GM08714 (cell line): Measurements from ENCODE around the gene FADS1.

ENCODE experiments used
- H3K4me3 ChIP-seq: fragments of 200-500 bp; sonication (Bioruptor generic); 2 replicates; pipeline ENCODE4 v1.5.1; 2014; ENCODE audit warnings: mild to moderate bottlenecking, low read length, inconsistent platforms
- ZNF274 ChIP-seq: IDR thresholded peaks from 2 replicates; pipeline ENCODE4 v1.6.1; 2012; ENCODE audit warnings: mild to moderate bottlenecking, low read depth, low read length

FADS1 gene

GRCh38 chr11:61816736-61817455 is at the start of gene FADS1:
FADS1 (minus strand) TSS chr11:61817003; CDS start chr11:61816929, 74 bp downstream.
- TF ChIP-seq ZNF274, result no peak
- peak within 1 kb of the TSS; percentile 76 for H3K4me3 ChIP-seq

- no peak overlapping the region for H3K4me3 ChIP-seq
- TF ChIP-seq ZNF274, result no peak
These were observed 49.6 kb upstream of the FADS1 start for GRCh38 chr11:61866231-61866957.

GRCh38 chr11:61864814-61865775 is 48.3 kb upstream of the FADS1 start:
- TF ChIP-seq ZNF274, result no peak
- no peak overlapping the region for H3K4me3 ChIP-seq

GRCh38 chr11:61863548-61864081 is 46.8 kb upstream of the FADS1 start:
- H3K4me3 ChIP-seq, result no peak overlapping the region
- no peak for TF ChIP-seq ZNF274

GRCh38 chr11:61862714-61863547 is 46.1 kb upstream of the FADS1 start:
- no peak overlapping the region for H3K4me3 ChIP-seq
- TF ChIP-seq ZNF274, result no peak

- no peak for TF ChIP-seq ZNF274
- no peak overlapping the region for H3K4me3 ChIP-seq
These were observed 44.8 kb upstream of the FADS1 start for GRCh38 chr11:61861634-61862033.

GRCh38 chr11:61860054-61860903 is 43.5 kb upstream of the FADS1 start:
- TF ChIP-seq ZNF274, result no peak
- H3K4me3 ChIP-seq, result no peak overlapping the region

- H3K4me3 ChIP-seq, result no peak overlapping the region
- no peak for TF ChIP-seq ZNF274
These were observed 39.3 kb upstream of the FADS1 start for GRCh38 chr11:61855939-61856680.

- no peak for TF ChIP-seq ZNF274
- H3K4me3 ChIP-seq, result no peak overlapping the region
These were observed 38.3 kb upstream of the FADS1 start for GRCh38 chr11:61854966-61855714.

GRCh38 chr11:61854206-61854895 is 37.5 kb upstream of the FADS1 start:
- no peak for TF ChIP-seq ZNF274
- no peak overlapping the region for H3K4me3 ChIP-seq
